GM12892 (cell line): ENCODE measurements around the gene PTRH1.

Experiments
- POLR2A ChIP-seq: IDR thresholded peaks from 2 replicates; pipeline ENCODE4 v1.6.1; 2011; ENCODE audit warnings: low read depth, low read length, control low read depth
- POLR2AphosphoS5 ChIP-seq: IDR thresholded peaks from 2 replicates; pipeline ENCODE4 v1.6.1; 2011; ENCODE audit warnings: low read depth, low read length, control low read depth
- TAF1 ChIP-seq: IDR thresholded peaks from 2 replicates; pipeline ENCODE4 v1.6.1; 2011; ENCODE audit warnings: low read depth, mild to moderate bottlenecking, control low read depth, low read length, borderline replicate concordance

- TF ChIP-seq POLR2AphosphoS5 (no peak), POLR2A (no peak), TAF1 (no peak)
Measured at GRCh38 chr9:127730799-127731410, 15.4 kb upstream of the PTRH1 start.
